ENCODE measurements around the gene OR13J1. TPM values are rescaled to one million over a fixed set of nuclear protein-coding genes. Genes with fewer than 3 reads are reported as not detected.
"Not testable (repeated sequence)": the region's sequence is repeated elsewhere in the genome, so short reads cannot be mapped to it uniquely, and the experiment has no call there.

Gene OR13J1
- total and polyA plus RNA-seq, 9 donors = not detected

GRCh38 chr9:35915681-35916294 is 45.6 kb upstream of the OR13J1 start:
- intact Hi-C loops (cut with DNase I) = no loop called here
- Histone ChIP-seq H3K9me3 (no peaks in the 10 kb centered on the region), H3K4me3 (no peak overlapping the region), H3K27me3 (no peaks in the 10 kb centered on the region), H3K4me1 (ENCODE audit: insufficient read depth) (no peaks in the 10 kb centered on the region), H3K36me3 (no peaks in the 10 kb centered on the region), H3K27ac (no peak overlapping the region)
- no peak for TF ChIP-seq EP300 (IDR thresholded peaks at IDR 0.05)
- DNase-seq = no peak
- WGBS, 3 donors = 86 to 91% (median 90%) methylated on average over 16 of the region's 16 CpGs

DNA sequence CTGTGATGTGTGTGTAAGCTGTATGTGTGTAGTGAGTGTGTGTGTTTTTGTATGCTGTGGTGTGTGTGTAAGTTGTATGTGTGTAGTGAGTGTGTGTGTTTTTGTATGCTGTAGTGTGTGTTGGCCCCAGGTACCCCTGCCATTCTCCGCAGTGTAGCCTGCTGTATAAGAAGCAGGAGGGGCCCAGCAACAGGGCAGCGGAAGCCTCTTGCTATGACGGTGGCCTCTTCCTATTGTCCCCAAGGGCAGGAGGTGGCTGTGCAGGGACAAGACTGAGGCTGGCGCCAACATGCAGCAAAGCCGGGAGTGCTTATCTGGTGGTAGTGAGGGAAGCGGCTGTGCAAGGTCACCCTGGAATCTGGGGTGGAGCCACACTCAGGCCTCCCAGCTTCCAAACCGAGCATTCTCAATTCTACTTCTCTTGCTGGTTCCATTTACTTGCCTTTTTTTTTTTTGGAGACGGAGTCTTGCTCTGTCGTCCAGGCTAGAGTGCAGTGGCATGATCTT is 44.2 kb upstream of the OR13J1 start:
- DNase-seq = peak in 4 of 5 donors; percentile 37 to 57 (median 44)
- WGBS, 3 donors = 20 to 25% (median 23%) methylated on average over 9 of the region's 9 CpGs
- TF ChIP-seq CTCF (IDR thresholded peaks at IDR 0.05) (no peak), EP300 (IDR thresholded peaks at IDR 0.05) (no peak), POLR2A (IDR thresholded peaks at IDR 0.05) (no peak)
- no peaks in the 10 kb centered on the region for H3K9me3 ChIP-seq
- intact Hi-C loops (cut with DNase I) = no loop called here
- H3K36me3 ChIP-seq = no peaks in the 10 kb centered on the region
- H3K4me1 ChIP-seq (ENCODE audit: insufficient read depth) = peaks cover 9% of the 10 kb centered on the region
- no peak overlapping the region for H3K4me3 ChIP-seq
- no peaks in the 10 kb centered on the region for H3K27me3 ChIP-seq
- H3K27ac ChIP-seq = no peak overlapping the region

DNA sequence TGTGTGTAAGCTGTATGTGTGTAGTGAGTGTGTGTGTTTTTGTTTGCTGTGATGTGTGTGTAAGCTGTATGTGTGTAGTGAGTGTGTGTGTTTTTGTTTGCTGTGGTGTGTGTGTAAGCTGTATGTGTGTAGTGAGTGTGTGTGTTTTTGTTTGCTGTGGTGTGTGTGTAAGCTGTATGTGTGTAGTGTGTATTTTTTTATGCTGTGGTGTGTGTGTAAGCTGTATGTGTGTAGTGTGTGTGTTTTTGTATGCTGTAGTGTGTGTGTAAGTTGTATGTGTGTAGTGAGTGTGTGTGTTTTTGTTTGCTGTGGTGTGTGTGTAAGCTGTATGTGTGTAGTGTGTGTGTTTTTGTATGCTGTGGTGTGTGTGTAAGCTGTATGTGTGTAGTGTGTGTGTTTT is 43.2 kb upstream of the OR13J1 start:
- H3K4me1 ChIP-seq (ENCODE audit: insufficient read depth) = peaks cover 17% of the 10 kb centered on the region
- H3K4me3 ChIP-seq; H3K9me3 ChIP-seq; H3K27me3 ChIP-seq; H3K27ac ChIP-seq; H3K36me3 ChIP-seq; DNase-seq; intact Hi-C loops (cut with DNase I): not testable (repeated sequence)

GRCh38 chr9:35912791-35913400 is 42.7 kb upstream of the OR13J1 start:
- no peaks in the 10 kb centered on the region for H3K36me3 ChIP-seq
- H3K27me3 ChIP-seq = no peaks in the 10 kb centered on the region
- H3K4me3 ChIP-seq = no peak overlapping the region
- DNase-seq = no peak
- TF ChIP-seq POLR2A (IDR thresholded peaks at IDR 0.05) = no peak
- no peak for TF ChIP-seq EP300 (IDR thresholded peaks at IDR 0.05)
- no peaks in the 10 kb centered on the region for H3K9me3 ChIP-seq
- WGBS, 3 donors = 76 to 80% (median 78%) methylated on average over 10 of the region's 10 CpGs
- H3K4me1 ChIP-seq (ENCODE audit: insufficient read depth) = peaks cover 19% of the 10 kb centered on the region
- intact Hi-C loops (cut with DNase I) = no loop called here
- no peak overlapping the region for H3K27ac ChIP-seq

GRCh38 chr9:35911690-35912089 is 41.5 kb upstream of the OR13J1 start:
- no peak overlapping the region for H3K27ac ChIP-seq
- H3K4me1 ChIP-seq (ENCODE audit: insufficient read depth) = peaks cover 28% of the 10 kb centered on the region
- no peak overlapping the region for H3K4me3 ChIP-seq
- H3K9me3 ChIP-seq = no peaks in the 10 kb centered on the region
- intact Hi-C loops (cut with DNase I) = no loop called here
- H3K27me3 ChIP-seq = no peaks in the 10 kb centered on the region
- TF ChIP-seq POLR2A (IDR thresholded peaks at IDR 0.05) (no peak), CTCF (IDR thresholded peaks at IDR 0.05) (no peak), EP300 (IDR thresholded peaks at IDR 0.05) (no peak)
- H3K36me3 ChIP-seq = no peaks in the 10 kb centered on the region
- 80 to 86% (median 86%) methylated on average over 10 of the region's 10 CpGs for WGBS, 3 donors
- no peak for DNase-seq

All from ovary (tissue), 9 donors.